Neutrophil (primary cell): ENCODE data around the gene ITGA1.

Source experiments
- H3K27ac ChIP-seq: fragments of 200-600 bp; sonication (generic); 2 replicates; pipeline ENCODE4 v1.5.1; 2016; ENCODE audit warnings: mild to moderate bottlenecking, moderate library complexity
- H3K27me3 ChIP-seq: fragments of 200-600 bp; sonication (generic); 2 replicates; pipeline ENCODE4 v1.6.0; 2016; ENCODE audit warnings: mild to moderate bottlenecking
- H3K36me3 ChIP-seq: fragments of 200-600 bp; sonication (generic); 2 replicates; pipeline ENCODE4 v1.5.1; 2017
- H3K4me1 ChIP-seq, 2 experiments: fragments of 200-600 bp in 1 of 2; sonication (generic) in 1 of 2; 1 replicate in 1 of 2; 2 replicates in 1 of 2; pipeline versions ENCODE4 v1.5.1 to v1.6.1; 2013 to 2016; ENCODE audit warnings: low read depth in 1 of 2, low read length in 1 of 2, mild to moderate bottlenecking in 1 of 2, moderate library complexity in 1 of 2; ENCODE audit not compliant: control insufficient read depth in 1 of 2, insufficient read depth in 1 of 2
- H3K4me3 ChIP-seq, 2 experiments: fragments of 200-600 bp in 1 of 2; sonication (generic) in 1 of 2; 1 replicate in 1 of 2; 2 replicates in 1 of 2; pipeline ENCODE4 v1.5.1; 2013 to 2016; ENCODE audit warnings: low read depth in 1 of 2, low read length in 1 of 2, mild to moderate bottlenecking in 1 of 2, moderate library complexity in 1 of 2
- H3K9me3 ChIP-seq: fragments of 200-600 bp; sonication (generic); 2 replicates; pipeline ENCODE4 v1.5.1; 2016
- TF ChIP-seq, protein P1 (sequence below): fragments of 200-600 bp; sonication (generic); IDR thresholded peaks from 2 replicates; pipeline ENCODE4 v1.5.1; 2016; ENCODE audit warnings: antibody characterized with exemption

ITGA1 gene

DNA sequence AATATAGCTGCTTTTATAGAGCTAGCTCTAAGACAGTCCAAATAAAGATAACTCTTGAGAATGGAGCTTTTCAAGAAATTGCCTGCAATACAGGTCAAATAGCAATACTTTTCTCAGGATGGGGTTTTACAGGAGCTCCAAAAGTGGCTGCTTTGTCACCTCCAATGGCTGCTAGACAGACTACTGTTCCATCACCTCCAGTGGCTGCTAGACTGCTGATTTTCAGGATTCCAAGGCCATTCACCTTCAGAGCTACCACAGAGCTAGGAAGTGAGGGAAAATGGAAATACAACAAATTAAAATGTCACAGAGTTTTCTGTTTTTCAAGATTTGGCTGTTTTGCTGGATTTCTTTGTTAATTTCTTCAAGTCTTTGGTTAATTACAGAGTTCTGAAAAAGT, 8.5 kb upstream of the ITGA1 start:
- no peak overlapping the region for H3K4me3 ChIP-seq
- H3K27me3 ChIP-seq: no peaks in the 10 kb centered on the region
- H3K27ac ChIP-seq: no peak overlapping the region
- no peaks in the 10 kb centered on the region for H3K36me3 ChIP-seq
- H3K9me3 ChIP-seq: no peaks in the 10 kb centered on the region
- TF ChIP-seq, protein P1, sequence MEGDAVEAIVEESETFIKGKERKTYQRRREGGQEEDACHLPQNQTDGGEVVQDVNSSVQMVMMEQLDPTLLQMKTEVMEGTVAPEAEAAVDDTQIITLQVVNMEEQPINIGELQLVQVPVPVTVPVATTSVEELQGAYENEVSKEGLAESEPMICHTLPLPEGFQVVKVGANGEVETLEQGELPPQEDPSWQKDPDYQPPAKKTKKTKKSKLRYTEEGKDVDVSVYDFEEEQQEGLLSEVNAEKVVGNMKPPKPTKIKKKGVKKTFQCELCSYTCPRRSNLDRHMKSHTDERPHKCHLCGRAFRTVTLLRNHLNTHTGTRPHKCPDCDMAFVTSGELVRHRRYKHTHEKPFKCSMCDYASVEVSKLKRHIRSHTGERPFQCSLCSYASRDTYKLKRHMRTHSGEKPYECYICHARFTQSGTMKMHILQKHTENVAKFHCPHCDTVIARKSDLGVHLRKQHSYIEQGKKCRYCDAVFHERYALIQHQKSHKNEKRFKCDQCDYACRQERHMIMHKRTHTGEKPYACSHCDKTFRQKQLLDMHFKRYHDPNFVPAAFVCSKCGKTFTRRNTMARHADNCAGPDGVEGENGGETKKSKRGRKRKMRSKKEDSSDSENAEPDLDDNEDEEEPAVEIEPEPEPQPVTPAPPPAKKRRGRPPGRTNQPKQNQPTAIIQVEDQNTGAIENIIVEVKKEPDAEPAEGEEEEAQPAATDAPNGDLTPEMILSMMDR: no peak
- peaks cover 14 to 30% of the 10 kb centered on the region in 2 experiments for H3K4me1 ChIP-seq

DNA sequence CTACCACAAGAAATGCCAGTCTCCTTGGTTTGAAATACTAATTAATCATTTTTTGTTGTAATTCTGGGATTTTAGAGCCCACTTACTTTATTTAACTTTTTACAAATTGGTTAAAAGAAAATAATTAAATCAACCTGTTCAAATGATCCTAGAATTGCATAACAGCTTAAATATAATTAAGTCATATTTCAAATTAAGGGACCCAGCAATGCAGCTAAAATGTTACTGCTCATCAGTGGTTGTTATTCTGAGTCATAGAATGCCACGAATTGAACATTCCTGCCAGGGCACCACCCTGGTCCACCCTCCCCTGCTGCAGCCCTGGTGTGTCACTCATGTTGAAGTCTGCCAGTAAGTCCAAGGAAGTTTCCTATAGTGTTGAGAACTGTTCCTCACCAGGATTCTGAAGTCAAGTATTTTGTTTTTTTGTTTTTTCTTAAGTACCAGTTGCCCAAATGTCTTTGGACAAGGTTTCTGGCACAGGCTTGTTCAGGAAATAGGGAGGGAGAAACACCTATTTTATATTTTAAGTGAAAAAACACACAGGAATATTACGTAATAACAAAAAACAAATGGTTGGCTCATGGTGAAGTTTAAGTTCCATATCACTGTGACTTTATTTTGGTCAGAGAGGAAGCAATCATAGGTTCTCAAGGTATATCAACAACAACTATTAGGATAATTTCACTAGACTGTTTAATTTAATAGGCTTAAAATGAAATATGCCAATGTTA, 4.3 kb upstream of the ITGA1 start:
- TF ChIP-seq, protein P1: no peak
- H3K36me3 ChIP-seq: no peaks in the 10 kb centered on the region
- H3K27me3 ChIP-seq: peaks cover 3% of the 10 kb centered on the region
- no peak overlapping the region for H3K27ac ChIP-seq
- no peaks in the 10 kb centered on the region for H3K9me3 ChIP-seq
- no peak overlapping the region for H3K4me3 ChIP-seq
- H3K4me1 ChIP-seq: peaks cover 21 to 33% of the 10 kb centered on the region in 2 experiments

DNA sequence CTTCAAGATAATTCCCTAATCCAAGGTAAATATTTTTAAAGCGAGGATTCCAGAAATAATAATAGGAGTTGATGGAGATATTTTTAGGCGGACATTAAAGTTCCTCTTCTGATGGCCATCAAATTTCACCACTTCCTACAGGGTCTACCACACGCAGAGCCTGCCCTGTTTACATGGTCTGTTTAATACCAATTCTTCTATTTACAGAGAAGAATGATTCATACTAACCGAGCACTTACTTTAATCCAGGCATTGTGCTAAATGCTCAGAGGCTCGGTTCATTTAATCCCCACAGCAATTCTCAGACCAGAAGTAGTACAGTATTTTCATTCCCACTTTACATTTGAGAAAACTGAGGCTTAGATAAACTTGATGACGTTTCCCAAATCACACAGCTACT, 3.0 kb upstream of the ITGA1 start:
- Histone ChIP-seq H3K36me3 (no peaks in the 10 kb centered on the region), H3K27ac (no peak overlapping the region), H3K27me3 (peaks cover 17% of the 10 kb centered on the region), H3K4me1 (peaks cover 25 to 28% of the 10 kb centered on the region in 2 experiments), H3K9me3 (no peaks in the 10 kb centered on the region), H3K4me3 (no peak overlapping the region)
- TF ChIP-seq, protein P1: no peak

DNA sequence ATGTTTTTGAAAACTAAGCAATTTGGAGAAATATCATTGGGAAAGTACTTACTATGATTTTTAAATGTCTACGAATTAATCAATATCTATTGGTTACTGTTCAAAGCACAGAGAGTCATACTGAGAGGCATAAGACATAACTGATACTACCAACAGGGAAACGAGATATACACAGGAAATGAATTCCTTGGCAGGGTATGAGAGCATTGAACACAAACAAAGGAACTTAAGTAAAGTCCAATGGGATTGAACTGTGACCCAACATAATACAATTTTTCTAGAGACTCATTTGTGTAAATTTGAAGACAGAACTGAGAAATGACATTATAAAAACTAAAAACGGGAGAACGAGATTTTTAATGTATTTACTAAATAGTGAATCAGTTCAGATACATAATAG, 1.3 kb upstream of the ITGA1 start:
- no peaks in the 10 kb centered on the region for H3K36me3 ChIP-seq
- H3K27ac ChIP-seq: no peak overlapping the region
- peaks cover 25 to 28% of the 10 kb centered on the region in 2 experiments for H3K4me1 ChIP-seq
- no peaks in the 10 kb centered on the region for H3K9me3 ChIP-seq
- H3K27me3 ChIP-seq: peaks cover 19% of the 10 kb centered on the region
- H3K4me3 ChIP-seq: no peak overlapping the region
- TF ChIP-seq, protein P1: no peak

DNA sequence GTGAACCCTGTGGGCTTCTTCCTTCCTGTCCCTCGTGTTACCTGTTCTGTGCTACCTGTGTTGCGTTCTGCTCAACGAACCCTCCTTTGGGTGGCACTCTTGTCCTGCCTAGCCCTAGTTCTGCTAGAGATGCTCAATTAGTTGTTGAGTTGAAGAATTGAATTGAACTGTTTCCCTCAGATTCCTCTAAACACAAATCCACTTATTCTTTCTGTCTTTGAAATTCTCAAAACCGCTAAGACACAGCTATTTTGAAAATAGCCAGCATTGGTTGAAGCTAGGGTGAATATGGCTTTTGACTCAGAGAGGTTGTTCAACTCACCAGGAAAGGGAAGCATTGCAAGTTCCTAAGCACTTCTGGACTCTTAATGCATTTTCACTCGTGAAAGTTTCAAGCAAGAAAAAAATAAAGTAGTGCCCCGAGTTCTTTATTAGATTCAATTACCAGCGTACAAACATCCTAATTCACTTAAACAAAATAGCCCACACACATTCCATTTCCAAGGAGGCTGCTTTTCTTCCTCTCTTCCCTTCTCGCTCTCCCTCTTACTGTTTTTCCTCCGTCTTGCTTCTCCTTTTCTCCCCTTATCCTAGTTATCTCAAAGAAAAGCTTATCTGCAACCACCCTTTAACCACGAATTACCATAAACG, 642 bp upstream of the ITGA1 start:
- Histone ChIP-seq H3K27me3 (peaks cover 19% of the 10 kb centered on the region), H3K4me3 (peak overlapping the region; percentile 83 to 86), H3K9me3 (no peaks in the 10 kb centered on the region), H3K27ac (peak overlapping the region; percentile 50), H3K36me3 (no peaks in the 10 kb centered on the region), H3K4me1 (peaks cover 25 to 28% of the 10 kb centered on the region in 2 experiments)
- TF ChIP-seq, protein P1: peak; percentile 26
